HAP-1 (cell line): Measurements from ENCODE around the gene MRPL43.

ENCODE experiments used
- DNase-seq, 2 experiments: peaks; one replicate each; pipeline ENCODE4 v3.0.0-alpha.2; 2016 to 2020; ENCODE audit warnings: low spot score in 2 of 2
- H3K27me3 ChIP-seq: fragments of 250-450 bp; sonication (Bioruptor Pico); 2 replicates; pipeline ENCODE4 v1.5.1; 2020; ENCODE audit warnings: low read depth, mild to moderate bottlenecking, moderate library complexity
- H3K36me3 ChIP-seq: fragments of 250-450 bp; sonication (Bioruptor Pico); replicated peaks from 2 replicates; pipeline ENCODE4 v1.5.1; 2020; ENCODE audit warnings: mild to moderate bottlenecking
- H3K4me1 ChIP-seq: fragments of 250-450 bp; sonication (Bioruptor Pico); 2 replicates; pipeline ENCODE4 v1.5.1; 2020; ENCODE audit warnings: mild to moderate bottlenecking
- H3K4me3 ChIP-seq: fragments of 250-450 bp; sonication (Bioruptor Pico); 2 replicates; pipeline ENCODE4 v1.5.1; 2020; ENCODE audit warnings: mild to moderate bottlenecking, moderate library complexity
- H3K9me3 ChIP-seq: fragments of 250-450 bp; sonication (Bioruptor Pico); 2 replicates; pipeline ENCODE4 v1.5.1; 2020; ENCODE audit warnings: mild to moderate bottlenecking, moderate library complexity
- in situ Hi-C: fragments of 300-500 bp; cut with MboI; formaldehyde crosslinking; loops from 3 replicates; pipeline ENCODE4 v1.14.3; 2020; ENCODE audit warnings: low sequenced_read_pairs, inconsistent platforms, mixed read lengths

The MRPL43 gene

DNA sequence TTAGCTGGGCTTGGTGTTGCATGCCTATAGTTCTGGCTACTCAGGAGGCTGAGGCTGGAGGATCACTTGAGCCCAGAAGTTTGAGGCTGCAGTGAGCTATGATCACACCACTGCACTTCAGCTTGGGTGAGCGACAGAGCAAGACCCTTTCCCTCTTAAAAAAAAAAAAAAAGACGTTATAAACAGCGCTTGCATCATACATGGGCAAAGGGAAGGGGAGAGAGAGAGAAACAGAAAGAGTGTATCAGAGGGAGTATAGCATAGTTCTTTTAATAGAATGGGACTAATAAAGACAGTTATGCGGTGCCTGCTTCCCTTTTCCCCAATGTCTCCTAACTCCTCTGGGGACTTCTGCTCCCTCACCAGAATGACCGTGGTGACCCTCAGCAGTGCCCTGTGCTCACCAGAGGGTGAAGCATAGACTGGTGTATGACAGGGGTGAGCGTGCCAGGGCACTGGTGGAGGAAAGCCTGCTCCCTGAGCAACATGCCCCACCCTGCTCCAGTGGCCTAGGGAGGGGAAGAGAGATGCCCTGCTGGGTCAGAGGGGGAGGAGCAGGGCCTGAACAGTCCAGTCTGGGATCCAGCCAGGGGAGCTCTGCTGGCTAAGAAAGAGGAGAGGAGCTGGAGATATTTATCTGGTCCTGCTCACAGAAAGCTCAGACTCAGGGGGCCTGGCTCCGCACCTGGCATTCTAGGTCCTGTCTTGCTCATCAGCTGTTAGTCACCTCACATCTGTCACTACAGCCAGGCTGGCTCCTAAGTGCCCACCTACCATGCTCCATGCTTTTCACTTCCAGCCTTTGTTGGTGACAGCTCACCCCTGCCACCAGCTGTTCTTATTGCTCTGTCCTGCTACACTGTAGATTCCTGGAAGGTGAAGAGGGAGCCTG, 41.4 kb upstream of the MRPL43 start:
- DNase-seq: no peak
- Histone ChIP-seq H3K9me3 (no peaks in the 10 kb centered on the region), H3K4me1 (peaks cover 12% of the 10 kb centered on the region), H3K27me3 (no peaks in the 10 kb centered on the region), H3K36me3 (no peaks in the 10 kb centered on the region), H3K4me3 (no peak overlapping the region)
- in situ Hi-C loops: no loop called here

DNA sequence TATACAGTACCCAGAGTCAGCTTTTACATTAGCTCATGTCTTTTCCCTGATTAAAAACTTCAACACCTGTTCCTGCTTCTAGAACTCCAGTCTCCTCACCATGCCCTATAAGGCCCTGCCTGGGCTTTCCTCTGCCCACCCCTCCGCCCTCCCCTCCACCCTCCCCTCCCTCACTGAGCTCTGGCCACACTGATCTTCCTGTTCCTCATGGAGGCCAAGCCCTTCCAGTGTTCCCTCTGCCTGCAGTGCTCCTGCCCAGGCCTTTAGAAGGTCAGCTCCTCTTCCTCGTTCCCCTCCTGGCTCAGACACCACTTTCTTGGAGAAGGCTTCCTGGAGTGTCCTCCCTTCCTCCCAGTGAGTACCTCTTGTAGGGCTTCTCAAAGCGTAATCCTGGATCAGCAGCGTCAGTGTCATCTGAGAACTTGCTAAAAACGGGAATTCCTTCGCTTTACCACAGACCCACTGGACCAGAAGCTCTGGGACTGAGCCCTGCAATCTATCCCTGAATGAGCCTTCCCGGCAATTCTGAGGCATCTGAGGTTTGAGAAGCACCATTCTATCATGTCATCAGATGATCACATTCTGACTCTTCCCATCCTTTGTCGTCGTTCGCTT, 39.9 kb upstream of the MRPL43 start:
- in situ Hi-C loops: no loop called here
- H3K36me3 ChIP-seq: no peaks in the 10 kb centered on the region

DNA sequence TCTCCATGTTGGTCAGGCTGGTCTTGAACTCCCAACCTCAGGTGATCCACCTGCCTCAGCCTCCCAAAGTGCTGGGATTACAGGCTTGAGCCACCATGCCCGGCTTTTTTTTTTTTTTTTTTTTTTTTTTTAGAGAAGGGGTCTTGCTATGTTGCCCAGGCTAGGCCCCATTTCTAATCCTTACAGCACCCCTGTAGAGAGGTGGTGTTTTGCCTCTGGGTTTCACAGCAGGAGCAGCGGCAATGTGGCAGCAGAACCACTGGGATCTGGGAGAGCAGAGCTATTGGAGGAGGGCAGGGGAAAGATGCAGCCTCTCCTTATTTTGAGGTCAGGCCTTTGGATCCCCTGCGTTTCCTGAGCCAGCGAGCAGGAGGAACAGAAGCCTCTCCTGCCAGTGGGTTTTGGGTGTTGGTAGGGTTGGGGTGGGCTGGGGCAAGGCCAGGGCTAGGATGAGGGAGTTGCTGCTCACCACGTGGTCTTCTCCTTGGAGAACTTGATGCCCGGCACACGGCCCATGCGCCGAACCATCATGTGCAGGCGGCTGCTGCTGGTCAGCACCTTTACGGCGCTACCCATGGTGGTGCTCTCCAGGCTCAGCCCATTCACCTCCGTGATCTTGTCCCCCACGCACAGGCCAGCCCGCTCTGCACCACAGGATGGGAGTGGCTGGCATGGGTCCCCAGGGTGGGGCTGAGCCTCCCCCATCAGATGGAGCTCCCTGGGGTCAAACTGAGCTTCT, 35.8 kb upstream of the MRPL43 start:
- H3K9me3 ChIP-seq: no peaks in the 10 kb centered on the region
- no peaks in the 10 kb centered on the region; the same call in 1 of the 2 replicates for H3K4me1 ChIP-seq
- H3K27me3 ChIP-seq: no peaks in the 10 kb centered on the region
- no peak overlapping the region for H3K4me3 ChIP-seq
- in situ Hi-C loops: no loop called here
- no peaks in the 10 kb centered on the region for H3K36me3 ChIP-seq
- DNase-seq: no peak

More for the DNA sequence above, 39.9 kb upstream of the MRPL43 start:
- Histone ChIP-seq H3K9me3 (no peaks in the 10 kb centered on the region), H3K4me1 (peaks cover 4% of the 10 kb centered on the region), H3K4me3 (no peak overlapping the region), H3K27me3 (no peaks in the 10 kb centered on the region)
- no peak for DNase-seq

GRCh38 chr10:101021692-101022251, 34.5 kb upstream of the MRPL43 start:
- Histone ChIP-seq H3K9me3 (no peaks in the 10 kb centered on the region), H3K4me1 (no peaks in the 10 kb centered on the region; the same call in 1 of the 2 replicates), H3K27me3 (no peaks in the 10 kb centered on the region), H3K36me3 (no peaks in the 10 kb centered on the region), H3K4me3 (no peak overlapping the region)
- DNase-seq: no peak
- in situ Hi-C loops: no loop called here

- H3K9me3 ChIP-seq: no peaks in the 10 kb centered on the region
- in situ Hi-C loops: no loop called here
- H3K36me3 ChIP-seq: no peaks in the 10 kb centered on the region
- H3K4me3 ChIP-seq: no peak overlapping the region
- no peaks in the 10 kb centered on the region for H3K27me3 ChIP-seq
- H3K4me1 ChIP-seq: no peaks in the 10 kb centered on the region; the same call in 1 of the 2 replicates
- no peak for DNase-seq
These were observed 33.9 kb upstream of the MRPL43 start for GRCh38 chr10:101021239-101021638.

GRCh38 chr10:101020427-101021075, 33.3 kb upstream of the MRPL43 start:
- in situ Hi-C loops: no loop called here
- Histone ChIP-seq H3K4me1 (no peaks in the 10 kb centered on the region; the same call in 1 of the 2 replicates), H3K4me3 (no peak overlapping the region), H3K9me3 (no peaks in the 10 kb centered on the region), H3K36me3 (no peaks in the 10 kb centered on the region), H3K27me3 (no peaks in the 10 kb centered on the region)
- no peak for DNase-seq

DNA sequence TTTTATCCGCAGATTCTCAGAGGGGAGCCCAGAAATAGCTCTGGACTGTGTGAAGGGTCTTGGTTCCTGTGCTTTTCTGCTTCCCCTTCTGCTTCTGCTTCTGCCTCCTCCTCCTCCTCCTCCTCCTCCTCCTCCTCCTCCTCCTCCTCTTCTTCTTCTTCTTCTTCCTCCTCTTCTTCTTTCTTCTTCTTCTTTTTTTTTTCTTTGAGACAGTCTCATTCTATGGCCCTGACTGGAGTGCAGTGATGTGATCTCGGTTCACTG, 32.1 kb upstream of the MRPL43 start:
- Histone ChIP-seq H3K27me3 (no peaks in the 10 kb centered on the region), H3K36me3 (no peaks in the 10 kb centered on the region), H3K4me3 (no peak overlapping the region), H3K4me1 (no peaks in the 10 kb centered on the region; the same call in 1 of the 2 replicates), H3K9me3 (no peaks in the 10 kb centered on the region)
- no peak for DNase-seq
- in situ Hi-C loops: no loop called here

GRCh38 chr10:101018600-101019439, 31.5 kb upstream of the MRPL43 start:
- H3K4me1 ChIP-seq: no peaks in the 10 kb centered on the region; the same call in 1 of the 2 replicates
- DNase-seq: peak; percentile 69 to 95
- no peaks in the 10 kb centered on the region for H3K27me3 ChIP-seq
- in situ Hi-C loops: no loop called here
- H3K9me3 ChIP-seq: no peaks in the 10 kb centered on the region
- H3K4me3 ChIP-seq: peak overlapping the region; percentile 1; the same call in 1 of the 2 replicates
- H3K36me3 ChIP-seq: no peaks in the 10 kb centered on the region

DNA sequence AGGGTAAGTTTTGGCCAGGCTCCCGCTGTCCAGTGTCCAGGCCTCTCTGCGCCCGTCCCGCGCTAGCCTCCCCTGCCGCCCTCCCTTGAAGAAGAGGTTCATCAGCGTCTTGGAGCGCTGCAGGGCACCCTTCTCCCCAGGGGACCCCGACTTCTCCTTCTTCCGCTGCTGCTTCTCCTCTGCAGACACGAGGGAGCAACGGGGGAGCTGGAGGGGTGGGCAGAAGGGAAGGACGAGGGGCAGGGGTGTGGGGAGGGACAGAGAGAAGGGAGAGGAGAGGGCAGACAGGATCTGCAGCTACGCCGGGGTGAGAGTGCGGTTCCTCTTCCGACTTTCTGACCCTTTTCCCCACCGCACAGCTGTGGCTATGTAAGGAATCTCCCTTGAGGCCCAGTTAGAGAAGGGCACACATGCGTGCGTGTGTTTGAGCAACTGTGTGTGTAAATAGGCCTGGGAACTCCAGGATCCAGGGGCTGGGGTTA, 30.9 kb upstream of the MRPL43 start:
- in situ Hi-C loops: no loop called here
- H3K4me3 ChIP-seq: no peak overlapping the region

GRCh38 chr10:101016814-101017213, 29.5 kb upstream of the MRPL43 start:
- Histone ChIP-seq H3K4me3 (no peak overlapping the region), H3K4me1 (no peaks in the 10 kb centered on the region; the same call in 1 of the 2 replicates), H3K9me3 (no peaks in the 10 kb centered on the region), H3K27me3 (no peaks in the 10 kb centered on the region), H3K36me3 (no peaks in the 10 kb centered on the region)
- DNase-seq: no peak
- in situ Hi-C loops: no loop called here

More for the DNA sequence above, 30.9 kb upstream of the MRPL43 start:
- no peaks in the 10 kb centered on the region for H3K9me3 ChIP-seq
- H3K4me1 ChIP-seq: no peaks in the 10 kb centered on the region; the same call in 1 of the 2 replicates
- no peaks in the 10 kb centered on the region for H3K36me3 ChIP-seq
- H3K27me3 ChIP-seq: no peaks in the 10 kb centered on the region
- DNase-seq: no peak

GRCh38 chr10:101015582-101015973, 28.3 kb upstream of the MRPL43 start:
- DNase-seq: no peak

DNA sequence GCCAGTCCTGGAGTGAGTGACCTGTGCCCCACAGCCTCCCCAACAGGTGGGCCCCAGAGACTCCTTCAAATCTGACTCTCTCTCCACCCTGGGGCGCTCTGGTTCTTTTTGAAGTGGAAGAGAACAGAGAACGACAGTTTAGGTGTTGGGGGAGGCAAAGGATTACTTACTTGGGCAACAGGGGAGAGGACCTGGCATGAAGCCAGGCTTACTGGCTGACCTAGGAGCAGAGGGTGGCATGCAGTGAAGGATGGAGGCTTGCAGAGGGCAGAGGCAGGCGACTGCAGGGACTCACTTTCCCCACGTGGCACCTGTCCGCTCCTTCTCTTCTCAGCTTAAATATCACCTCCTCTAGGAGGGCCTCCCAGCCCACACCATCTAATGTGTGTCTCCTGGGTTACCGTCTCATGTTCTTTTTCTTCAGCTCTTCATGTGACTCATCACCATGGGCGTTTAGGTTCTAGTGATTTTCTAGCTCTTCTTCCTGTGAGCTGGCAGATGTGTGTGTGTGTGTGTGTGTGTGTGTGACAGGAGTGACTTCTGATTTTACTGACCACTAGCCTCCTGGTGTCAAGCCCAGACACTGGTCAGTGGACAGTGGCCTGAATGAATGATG, 27.8 kb upstream of the MRPL43 start:
- Histone ChIP-seq H3K4me1 (no peaks in the 10 kb centered on the region; the same call in 1 of the 2 replicates), H3K4me3 (no peak overlapping the region), H3K27me3 (no peaks in the 10 kb centered on the region), H3K36me3 (no peaks in the 10 kb centered on the region), H3K9me3 (no peaks in the 10 kb centered on the region)
- in situ Hi-C loops: loop anchor here (5.0 kb wide), 1 partner anchor 453 kb away; no protein-coding TSS in a partner anchor
- no peak for DNase-seq

More at GRCh38 chr10:101015582-101015973, 28.3 kb upstream of the MRPL43 start:
- H3K27me3 ChIP-seq: no peaks in the 10 kb centered on the region
- H3K4me3 ChIP-seq: no peak overlapping the region
- no peaks in the 10 kb centered on the region for H3K9me3 ChIP-seq
- H3K4me1 ChIP-seq: no peaks in the 10 kb centered on the region; the same call in 1 of the 2 replicates
- in situ Hi-C loops: no loop called here
- H3K36me3 ChIP-seq: no peaks in the 10 kb centered on the region
